Activated T-helper 1 cell treated with anti-CD3 and anti-CD28 coated beads, Interleukin-2, amount 50 U/mL, for 16 hours (primary cell): ENCODE results near the gene RERE.
A peak's percentile ranks its signal among the peaks of the same experiment; 100 is the strongest.

Experiments
- DNase-seq, 2 donors: peaks; one replicate each; pipeline ENCODE4 v3.0.0-alpha.2; 2020; ENCODE audit warnings: low read depth in 1 of 2, low spot score in 1 of 2

Gene RERE

DNA sequence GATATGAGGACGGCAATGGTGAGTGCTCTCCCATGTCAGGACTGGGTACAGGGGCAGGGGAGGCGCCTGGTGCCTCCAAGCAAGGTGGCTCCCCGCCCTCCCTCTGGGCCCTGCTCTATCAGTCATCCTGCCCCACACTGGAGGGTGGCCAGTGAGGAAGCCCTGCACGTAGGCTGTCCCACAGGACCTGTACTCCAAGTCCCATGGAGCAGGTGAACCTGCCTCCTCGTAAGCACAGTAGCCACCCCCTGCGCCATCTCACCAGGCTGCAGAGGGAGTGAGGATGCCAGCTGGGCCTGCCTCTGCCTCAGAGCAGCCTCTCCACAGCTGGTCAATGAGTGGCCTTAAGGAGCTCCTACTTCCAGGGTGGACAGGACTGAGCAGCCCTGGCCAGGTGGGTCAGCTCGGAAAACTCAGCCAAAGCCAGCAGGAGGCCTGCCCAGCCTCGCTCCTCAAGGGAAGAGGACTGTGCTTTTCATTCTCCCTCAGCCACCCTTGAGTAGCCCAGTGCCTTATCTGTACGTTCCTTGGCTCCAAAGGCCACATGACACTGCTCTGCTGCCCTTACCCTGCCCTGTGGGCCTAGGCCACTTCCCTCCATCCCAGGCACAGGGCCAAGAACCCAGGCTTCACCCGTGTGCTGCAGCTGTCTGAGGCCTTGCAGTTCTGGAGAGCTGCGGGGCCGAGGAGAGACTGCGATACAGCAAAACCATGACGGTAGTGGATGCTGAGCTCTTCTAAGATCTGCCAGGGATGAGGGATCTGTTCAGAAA lies 459.9 kb downstream of the RERE start:
- DNase-seq, result no peak

DNA sequence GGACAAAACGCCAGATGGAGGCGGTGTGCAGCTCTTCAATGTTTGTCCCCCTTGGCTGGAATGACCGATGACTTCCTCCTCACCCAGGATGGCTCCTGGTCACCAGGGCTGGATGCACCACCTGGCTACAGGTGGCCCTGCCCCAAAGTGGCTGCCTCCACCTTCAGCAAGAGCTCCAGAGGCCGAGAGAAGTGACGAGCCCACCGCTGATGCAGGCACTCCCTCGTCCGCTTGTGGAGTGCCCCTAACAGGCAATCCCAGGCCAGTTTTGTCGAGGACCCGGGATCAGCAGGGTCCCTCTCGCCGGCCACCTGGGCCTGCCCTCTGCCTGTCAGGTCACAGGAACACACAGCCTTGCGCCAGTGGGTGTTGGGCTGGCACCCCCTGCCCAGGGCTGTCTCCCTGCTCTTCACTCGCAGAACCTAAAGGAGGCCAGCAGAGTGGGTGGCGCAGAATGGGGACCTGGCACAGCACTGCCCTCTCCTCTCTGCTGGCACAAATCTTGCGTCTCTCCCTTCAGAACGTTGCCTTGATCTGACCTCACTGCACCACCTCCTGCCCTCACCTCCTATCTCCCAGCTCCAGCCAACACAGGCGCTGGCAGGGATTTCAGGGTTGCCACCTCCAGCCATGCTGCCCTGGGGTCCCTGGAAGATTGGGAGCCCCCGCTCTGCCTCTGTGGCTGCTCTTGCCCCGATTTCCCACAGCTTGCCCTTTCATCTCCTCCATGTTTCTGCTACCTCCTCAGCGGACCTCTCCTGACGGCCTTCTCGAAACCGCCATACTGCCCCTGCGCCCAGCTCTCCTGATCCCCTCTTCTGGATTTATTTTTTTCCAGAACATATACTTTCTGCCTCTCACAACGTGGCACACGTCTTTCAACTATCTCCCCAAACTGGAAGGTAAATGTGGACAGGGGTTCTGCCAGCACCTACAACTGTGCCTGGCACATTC lies 460.9 kb downstream of the RERE start:
- no peak for DNase-seq

DNA sequence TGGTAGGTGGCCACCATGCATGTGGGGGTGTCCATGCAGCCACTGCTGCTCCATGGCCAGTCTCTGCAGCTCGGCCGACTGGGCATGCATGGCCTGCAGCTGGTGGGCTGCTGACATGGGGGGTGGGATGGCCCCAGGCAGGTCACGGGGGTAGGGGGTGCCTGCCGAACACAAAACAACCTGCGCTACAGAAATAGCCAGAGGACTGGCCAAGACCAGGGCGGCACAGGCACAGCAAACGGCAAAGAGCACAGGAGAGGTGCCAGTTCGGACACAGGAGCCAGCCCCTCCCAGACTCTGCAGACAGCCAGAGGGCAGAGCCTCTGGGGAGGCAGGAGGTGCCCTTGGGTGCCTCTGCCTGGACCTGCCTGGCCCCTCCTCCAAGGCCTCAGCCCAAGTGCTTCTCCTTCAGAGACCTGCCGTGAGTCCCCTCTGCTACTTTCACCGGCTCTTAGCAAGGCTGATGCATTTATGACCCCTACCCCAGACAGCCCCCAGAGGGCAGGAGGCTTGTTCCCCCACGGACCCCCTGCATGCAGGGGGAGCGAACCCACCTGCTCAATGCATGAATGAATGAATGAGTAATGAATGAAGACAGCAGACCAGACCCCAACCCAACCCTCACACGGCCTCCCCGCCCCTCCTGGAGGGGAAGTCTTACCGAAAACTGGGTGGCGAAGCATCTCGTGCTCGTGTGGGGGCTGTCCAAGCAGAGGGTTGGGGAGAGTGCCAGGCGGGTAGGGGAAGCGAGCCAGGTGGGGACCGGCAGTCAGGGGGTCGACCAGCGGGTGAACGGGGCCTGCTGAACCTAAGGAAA lies 461.8 kb downstream of the RERE start:
- no peak for DNase-seq

DNA sequence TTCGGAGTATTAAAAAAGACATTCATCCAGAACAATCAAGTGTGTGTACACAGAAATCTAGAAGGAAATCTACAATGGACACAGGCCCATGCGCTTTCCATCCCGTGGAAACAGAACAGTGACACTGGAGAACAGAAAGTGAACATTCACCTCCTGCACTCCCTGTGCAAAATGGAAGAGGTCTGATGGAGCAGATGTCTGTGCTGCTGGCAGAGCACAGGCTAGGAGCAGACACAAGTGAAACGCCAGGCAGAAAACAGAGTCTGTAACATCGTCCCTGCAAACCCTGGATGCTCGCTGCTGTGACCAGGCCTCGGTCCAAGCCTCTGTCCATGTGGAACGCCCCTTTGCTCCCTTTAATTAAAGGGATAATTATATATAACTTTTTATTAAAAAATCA lies 463.4 kb downstream of the RERE start:
- DNase-seq, result no peak

DNA sequence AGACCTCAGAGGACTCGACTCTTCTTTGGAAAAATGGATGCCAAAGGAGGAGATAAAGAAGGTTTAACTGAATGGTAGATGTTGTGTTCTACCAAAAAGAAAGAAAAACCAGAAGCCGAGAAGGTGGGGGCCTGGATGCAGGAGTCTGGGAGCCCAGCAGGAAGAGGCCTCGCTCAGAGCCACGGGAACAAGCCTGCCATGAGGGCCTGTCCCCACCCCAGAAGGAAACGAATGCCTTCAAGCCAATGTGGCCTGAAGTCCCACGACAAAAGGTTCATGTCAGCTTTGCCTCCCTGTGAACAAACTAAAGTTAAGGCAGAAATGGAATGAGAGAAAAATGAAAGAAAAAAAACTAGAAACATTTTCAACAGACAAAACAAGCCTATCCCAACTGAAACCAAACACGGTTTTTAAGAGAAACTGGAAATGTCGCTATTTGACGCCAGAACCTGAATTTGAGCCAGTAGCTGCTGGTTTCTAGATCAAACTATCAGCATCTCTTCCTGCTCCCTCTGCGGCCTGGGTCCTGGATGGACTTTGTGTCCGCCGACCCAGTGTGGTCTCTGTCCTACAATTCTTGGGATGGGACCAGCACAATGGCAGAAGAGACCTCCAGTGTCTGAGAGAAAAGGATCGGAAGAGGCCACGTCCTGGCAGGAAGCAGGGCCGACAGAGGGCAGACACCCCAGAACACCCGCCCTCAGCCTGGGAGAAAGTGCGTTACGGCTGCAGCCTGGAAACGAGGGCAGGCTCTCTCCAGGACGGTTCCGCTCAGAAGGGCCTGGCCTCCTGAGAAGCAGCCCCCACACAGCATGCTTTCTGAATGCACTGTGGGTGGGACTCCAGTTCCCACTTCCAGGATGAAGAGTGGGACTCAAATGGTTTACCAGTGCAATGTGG lies 464.3 kb downstream of the RERE start:
- DNase-seq, result no peak

DNA sequence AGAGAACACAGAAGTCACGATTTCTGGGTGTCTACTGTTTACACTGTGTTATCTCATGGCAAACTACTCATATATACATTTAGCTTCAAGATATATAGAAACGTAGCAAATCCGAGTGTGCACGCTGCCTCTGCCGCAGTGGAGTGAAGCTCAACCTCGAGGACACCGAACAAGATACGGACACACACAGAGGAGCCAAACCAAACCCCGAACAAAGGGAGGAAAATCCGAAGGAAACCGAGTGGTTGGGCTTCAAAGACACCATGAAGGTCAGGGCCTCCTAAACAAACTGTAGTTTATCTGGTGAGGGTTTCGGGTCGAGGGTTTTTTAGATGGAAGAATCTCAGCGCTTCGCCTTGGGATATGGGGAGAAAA lies 465.0 kb downstream of the RERE start:
- DNase-seq, result no peak

DNA sequence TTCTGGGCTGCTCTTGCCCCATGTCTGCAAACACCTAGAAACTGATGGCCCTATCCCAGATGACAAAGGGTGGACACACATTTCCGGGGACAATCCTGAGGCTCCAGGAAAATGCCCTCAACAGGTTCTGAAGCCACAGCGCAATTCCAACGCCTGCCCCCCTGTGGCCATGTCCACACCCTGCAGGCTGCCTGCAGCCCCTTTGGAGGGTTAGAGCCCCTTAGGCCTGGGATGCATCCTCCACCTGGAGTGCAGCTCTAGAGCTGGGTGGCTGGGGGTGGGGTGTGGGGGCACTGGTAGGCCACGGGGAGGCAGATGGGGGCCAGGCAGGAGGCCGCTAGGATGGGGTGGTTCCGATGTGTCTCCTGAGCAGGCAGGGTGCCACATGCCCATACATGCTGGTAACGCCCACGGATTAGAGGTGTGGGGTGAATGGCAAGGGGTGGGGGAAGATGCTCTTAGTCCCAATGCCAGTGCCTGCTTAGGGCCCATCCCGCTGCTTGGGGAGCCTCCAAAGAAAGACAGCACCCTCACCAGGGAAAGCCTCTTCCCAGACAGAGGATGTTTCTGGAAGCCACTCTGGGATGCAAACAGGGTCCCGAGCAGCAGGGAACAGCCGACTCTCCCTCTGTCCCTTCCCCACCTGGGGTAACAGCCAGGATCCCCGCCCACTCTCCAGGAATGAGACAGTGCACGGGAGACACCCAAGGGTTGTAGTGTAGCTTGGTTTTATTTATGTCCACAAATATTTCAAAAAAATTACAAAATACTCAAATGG lies 465.6 kb downstream of the RERE start:
- no peak for DNase-seq

DNA sequence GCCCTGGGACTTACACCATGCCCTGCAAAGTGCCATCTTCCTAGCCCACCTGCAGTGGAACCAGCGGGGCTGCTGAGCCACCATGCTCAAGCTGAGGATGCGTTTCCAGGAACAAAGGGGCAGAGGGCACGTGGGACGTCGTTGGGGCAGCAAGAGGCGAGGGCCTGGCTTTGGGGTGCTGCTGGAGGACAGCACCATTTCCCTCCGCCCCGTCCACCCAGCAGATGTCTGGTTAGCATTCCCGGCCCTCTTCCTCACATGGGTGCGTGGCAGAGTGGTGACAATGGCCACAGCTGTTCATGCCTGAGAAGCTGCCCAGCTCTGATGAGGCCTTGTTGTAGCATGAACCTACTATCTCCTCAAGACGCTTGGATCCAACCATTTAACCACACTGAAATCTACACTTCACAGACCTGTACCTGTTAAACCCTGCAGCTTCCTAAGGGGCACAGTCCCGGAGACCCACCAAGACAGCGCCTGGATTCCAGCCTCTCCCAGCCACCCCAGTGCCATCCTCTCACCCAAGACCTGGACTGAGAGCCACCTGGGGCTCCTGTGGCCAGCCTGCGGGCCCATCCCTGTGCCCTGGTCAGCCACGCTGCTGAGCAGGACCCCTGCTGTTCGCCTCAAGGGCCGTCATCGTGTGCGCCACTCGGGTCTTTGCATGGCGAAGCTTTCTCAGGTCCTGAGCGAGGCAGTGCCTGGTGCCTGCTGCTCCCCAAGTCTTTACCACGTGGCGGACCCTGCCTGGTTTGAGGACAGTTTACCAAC lies 466.3 kb downstream of the RERE start:
- no peak for DNase-seq

DNA sequence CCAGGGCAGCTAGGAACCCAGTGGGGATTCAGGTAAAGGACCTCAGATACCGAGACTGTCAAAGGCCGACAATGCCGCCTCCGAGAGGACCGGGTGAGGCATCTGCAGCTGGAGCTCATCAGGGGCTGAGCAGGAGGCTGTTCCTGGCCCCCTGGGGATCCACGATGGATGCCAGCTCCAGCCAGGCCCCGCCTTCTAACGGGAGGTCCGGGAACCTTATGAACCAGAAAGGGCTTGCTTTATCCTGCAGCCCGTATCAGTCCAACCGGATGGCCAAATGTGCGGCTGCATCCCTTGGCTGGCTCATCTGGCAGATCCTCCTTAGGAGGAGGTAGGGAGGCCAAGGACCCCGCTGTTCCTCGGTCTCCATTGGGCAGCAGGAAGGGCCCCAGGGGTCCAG lies 467.5 kb downstream of the RERE start:
- DNase-seq, result no peak

DNA sequence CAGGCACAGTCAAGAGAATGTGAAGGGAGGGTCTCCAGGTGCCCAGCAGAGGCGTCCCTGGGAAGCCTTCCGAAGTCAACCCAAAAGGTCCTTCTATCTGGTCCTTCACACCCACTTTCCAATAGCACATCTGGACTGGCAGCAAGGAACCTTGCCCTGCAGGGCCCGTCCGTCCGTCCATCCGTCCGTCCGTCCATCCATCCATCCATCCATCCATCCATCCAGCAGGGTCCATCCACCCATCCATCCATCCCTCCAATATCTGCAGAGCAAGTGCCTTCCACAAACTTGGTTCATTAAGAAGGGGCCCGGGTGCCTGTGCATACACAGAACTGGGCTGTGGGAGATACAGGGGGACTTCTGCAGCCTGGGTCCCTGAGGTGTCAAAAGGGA lies 468.0 kb downstream of the RERE start:
- DNase-seq, result no peak

DNA sequence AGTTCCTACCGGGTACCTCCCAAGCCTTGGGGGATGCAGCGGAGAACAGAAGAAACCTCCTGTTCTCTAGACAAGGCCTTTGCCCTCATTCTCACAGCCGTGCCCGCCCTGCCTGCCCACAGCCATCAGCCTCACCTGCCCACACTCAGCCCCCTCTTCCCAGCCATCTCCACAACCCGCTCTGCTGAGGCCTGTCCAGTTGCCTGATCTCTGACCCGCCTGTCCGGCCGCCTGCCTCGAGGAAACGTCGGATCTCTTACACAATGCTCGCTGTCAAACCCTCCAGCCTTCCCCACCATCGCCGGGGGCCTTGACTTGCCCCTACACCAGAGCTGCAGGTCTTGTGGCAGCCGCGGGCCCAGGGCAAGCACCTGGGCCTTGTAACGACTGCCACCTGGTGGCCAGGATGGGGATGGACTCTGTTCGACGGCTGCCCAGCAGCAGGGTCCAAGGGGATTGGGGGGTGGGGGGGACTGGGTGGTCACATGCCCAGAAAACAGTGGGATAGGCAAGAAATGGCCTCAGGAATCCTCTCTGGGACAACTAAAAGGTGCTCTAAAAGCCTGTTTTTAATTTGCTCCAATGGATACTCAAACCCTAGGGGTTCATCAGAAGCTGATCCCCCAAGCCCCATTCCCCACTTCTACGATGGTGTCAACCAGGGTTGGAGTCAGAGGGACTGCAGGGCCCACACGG lies 468.5 kb downstream of the RERE start:
- DNase-seq, result peak; percentile 45 to 58

DNA sequence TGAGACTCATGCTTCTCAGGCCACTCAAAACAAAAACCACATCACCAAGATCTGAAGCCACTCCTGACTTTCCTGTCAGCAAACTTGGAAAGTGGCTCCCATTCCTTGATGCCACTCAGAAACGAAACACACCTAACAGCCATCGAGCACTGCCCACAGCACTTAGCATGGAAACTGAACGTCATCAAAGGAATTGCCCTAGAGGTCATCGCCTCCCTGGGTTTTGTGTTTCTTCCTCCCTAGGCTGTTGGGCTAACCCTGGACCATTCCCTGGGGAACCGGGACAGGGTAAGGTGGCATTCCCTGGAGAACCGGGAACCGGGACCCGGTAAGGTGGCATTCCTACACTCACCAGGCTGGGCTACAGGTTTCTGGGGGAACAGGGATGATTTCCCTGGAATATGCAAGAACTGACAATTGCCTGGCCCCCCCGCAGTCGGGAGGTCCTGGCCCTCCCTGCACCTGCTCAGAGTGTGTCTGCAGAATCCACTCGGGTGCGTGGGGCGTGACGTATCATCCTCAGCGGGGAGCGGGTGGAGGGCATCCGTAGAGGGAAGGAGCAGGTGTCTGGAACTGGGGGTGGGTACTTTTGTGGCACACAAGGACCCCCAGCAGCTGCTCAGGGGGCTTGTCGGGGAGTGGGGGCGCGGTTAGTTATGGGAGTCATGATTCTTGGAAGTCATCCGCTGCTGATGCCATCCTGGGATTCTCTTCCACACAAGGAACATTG lies 469.2 kb downstream of the RERE start:
- DNase-seq, result no peak

DNA sequence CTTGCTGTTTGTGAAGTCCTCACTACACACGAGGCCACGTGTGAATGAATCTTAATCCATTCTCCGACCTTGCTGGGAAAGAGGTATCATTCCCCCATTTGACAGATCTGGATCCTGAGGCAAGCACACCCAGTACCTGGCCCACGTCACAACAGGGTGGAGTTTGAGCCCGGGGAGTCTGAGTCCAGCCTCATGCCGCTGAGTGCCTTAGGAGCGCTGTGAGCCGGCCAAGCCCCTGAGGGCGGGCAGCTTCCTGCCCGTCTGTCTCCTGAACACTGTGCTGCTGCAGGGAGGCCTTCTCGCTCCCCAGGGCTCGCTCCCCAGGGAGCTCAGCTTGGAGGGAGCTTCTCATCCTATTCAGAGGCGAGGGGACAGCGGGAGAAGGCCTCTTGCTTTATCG lies 469.8 kb downstream of the RERE start:
- DNase-seq, result no peak

DNA sequence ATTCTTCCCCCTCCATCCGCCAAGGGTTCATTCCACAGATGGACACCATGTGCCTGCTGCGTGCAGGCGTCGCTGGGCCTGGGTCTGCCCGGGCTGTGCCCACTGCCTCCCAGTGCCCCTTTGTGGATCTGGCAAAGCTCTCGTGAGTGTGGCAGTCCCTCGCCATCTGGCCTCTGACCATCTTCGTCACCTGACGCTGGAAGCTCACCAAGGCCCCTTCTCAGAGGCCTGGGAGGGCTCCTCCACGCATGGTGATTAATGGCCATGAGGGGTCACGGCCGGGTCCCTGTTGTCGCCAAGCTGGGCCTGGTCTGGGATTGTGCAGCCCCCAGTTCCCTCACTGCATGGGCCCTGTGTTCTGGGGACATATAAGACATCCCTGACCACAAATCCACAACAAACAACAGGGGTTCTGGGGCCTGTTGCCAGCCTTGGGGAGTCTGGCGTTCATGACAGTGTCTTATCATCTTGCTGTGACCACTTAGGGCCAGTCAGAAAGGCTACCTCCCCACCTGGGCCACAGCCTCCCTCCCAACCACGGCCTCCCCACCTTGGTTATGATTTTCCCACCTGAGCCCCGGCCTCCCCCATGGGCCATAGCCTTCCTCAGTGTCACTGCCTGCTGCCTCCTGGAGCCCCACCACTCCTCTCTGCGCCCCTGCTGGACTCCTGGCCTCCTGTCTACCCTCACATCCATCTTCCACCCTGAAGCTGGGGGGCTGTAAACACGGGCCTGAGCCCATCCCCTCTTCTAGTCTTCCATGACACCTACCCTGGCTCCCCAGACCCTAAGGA lies 471.6 kb downstream of the RERE start:
- DNase-seq, result no peak

DNA sequence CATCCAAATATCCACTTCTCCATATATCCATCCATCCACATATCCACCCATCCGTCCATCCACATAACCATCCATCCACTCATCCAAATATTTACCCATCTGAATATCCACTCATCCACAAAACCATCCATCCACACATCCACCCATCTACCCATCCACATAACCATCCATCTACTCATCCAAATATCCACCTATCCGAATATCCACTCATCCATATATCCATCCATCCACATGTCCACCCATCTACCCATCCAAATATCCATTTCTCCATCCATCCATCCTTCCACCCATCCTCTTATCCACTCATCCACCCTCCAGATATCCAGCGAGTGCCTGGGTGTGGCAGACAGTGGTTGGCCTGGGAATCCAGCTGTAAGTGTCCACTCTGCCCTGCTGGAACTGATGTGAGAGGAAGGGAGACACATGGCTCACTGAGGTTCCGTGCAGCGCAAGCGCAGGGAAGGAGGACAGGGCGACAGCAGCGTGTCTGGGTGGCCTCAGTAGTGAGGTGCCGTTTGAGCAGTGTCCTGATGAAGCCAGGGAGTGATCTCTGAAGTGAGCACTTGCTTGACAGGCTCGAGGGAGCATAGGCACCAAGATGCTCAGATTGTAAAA lies 472.4 kb downstream of the RERE start:
- DNase-seq, result no peak

DNA sequence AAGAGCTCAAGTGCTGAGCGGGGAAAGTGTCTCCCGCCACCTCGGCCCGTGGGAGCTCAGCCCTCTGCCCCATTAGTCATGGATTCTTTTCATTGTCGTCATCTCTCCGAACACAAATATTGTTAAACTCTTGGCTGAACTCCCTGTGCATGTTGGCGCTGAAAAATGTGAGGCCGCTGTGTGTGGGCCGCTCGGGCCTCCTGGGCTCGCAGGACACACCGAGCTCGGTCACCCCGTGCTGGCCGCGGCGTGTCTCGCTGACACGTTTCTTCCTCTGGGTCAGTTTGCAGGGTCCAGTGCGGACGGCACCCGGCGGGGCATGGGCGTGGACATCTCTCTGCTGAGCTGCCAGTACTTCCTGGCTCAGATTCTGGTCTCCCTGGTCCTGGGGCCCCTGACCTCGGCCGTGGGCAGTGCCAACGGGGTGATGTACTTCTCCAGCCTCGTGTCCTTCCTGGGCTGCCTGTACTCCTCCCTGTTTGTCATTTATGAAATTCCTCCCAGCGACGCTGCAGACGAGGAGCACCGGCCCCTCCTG lies 473.9 kb downstream of the RERE start:
- DNase-seq, result no peak
